GM12878 (cell line): ENCODE measurements around the gene COL23A1. TPM values are rescaled to one million over a fixed set of nuclear protein-coding genes. Genes with fewer than 3 reads are reported as not detected.

Experiments
- ATAC-seq: fragments of 200-7000 bp; cut with Tn5 transposase; 3 replicates; pipeline ENCODE4 v1.9.1; 2020; ENCODE audit warnings: mild to moderate bottlenecking, moderate library complexity
- BruUV-seq: library from RNA; stranded (reverse); fragments of 400-500 nt; replicated peaks from 2 replicates; lab custom pipeline; 2021; lab: Mats Ljungman, UMichigan
- CTCF ChIA-PET: fragments of 300-600 bp; sonication (Branson Sonifier 250); formaldehyde crosslinking; extraction: SDS; loops from one replicate; lab custom pipeline; 2021; ENCODE audit warnings: inconsistent platforms; lab: Yijun Ruan, JAX
- POLR2A ChIA-PET: fragments of 350-600 bp; formaldehyde crosslinking; extraction: SDS; loops from one replicate; lab custom pipeline; 2021; ENCODE audit warnings: inconsistent platforms; lab: Charles Lee
- RAD21 ChIA-PET: fragments of 300-600 bp; sonication (Branson Sonifier 250); formaldehyde crosslinking; loops from one replicate; lab custom pipeline; 2023; ENCODE audit warnings: antibody characterized with exemption; ENCODE audit not compliant: unreplicated experiment; lab: Charles Lee
- SMC1A ChIA-PET: fragments of 300-600 bp; sonication (Branson Sonifier 250); formaldehyde crosslinking; loops from one replicate; lab custom pipeline; 2023; ENCODE audit not compliant: unreplicated experiment, uncharacterized antibody; lab: Charles Lee
- DNase-seq: peaks from one replicate; pipeline ENCODE4 v3.0.0-alpha.2; 2011; ENCODE audit warnings: low read depth, low spot score
- FAIRE-seq: peaks from 3 replicates; lab custom pipeline; 2011; peaks lifted over from hg19 to GRCh38; lab: Jason Lieb, UNC
- H2AFZ ChIP-seq: 2 replicates; pipeline ENCODE4 v1.6.0; 2011; ENCODE audit warnings: low read depth, low read length, control low read depth; ENCODE audit not compliant: control insufficient read depth
- H3K27ac ChIP-seq: 2 replicates; pipeline ENCODE4 v1.5.1; 2011; ENCODE audit warnings: control low read depth; ENCODE audit not compliant: control insufficient read depth, insufficient read depth
- H3K27me3 ChIP-seq, 2 experiments: replicated peaks in 1 of 2; 2 replicates each; pipeline versions ENCODE4 v1.6.0 to v1.6.1; 2011; ENCODE audit warnings: low read length in 1 of 2; ENCODE audit not compliant: control insufficient read depth in 2 of 2, insufficient read depth in 2 of 2
- H3K36me3 ChIP-seq, 2 experiments: 2 replicates each; pipeline ENCODE4 v1.5.1; 2011; ENCODE audit warnings: low read length in 1 of 2; ENCODE audit not compliant: control insufficient read depth in 2 of 2, insufficient read depth in 2 of 2
- H3K4me1 ChIP-seq: 2 replicates; pipeline ENCODE4 v1.6.1; 2011; ENCODE audit warnings: mild to moderate bottlenecking, low read length, moderate library complexity, mixed read lengths; ENCODE audit not compliant: control insufficient read depth, insufficient read depth
- H3K4me2 ChIP-seq: 2 replicates; pipeline ENCODE4 v1.6.0; 2011; ENCODE audit warnings: control low read depth; ENCODE audit not compliant: control insufficient read depth, insufficient read depth
- H3K4me3 ChIP-seq: fragments of 200-600 bp; sonication (generic); 2 replicates; pipeline ENCODE4 v1.5.1; 2016
- H3K79me2 ChIP-seq: 2 replicates; pipeline ENCODE4 v1.6.0; 2011; ENCODE audit warnings: low read length; ENCODE audit not compliant: control insufficient read depth, insufficient read depth
- H3K9ac ChIP-seq: 2 replicates; pipeline ENCODE4 v1.8.0; 2011; ENCODE audit warnings: low read length, control low read depth, mixed read lengths; ENCODE audit not compliant: control insufficient read depth, insufficient read depth
- H3K9me3 ChIP-seq: replicated peaks from 3 replicates; pipeline ENCODE4 v1.5.1; 2011; ENCODE audit warnings: mild to moderate bottlenecking, low read length; ENCODE audit not compliant: control insufficient read depth, insufficient read depth
- H4K20me1 ChIP-seq: 2 replicates; pipeline ENCODE4 v1.6.0; 2011; ENCODE audit not compliant: control insufficient read depth, insufficient read depth
- BRCA1 ChIP-seq: IDR thresholded peaks from 2 replicates; pipeline ENCODE4 v1.6.1; 2011; ENCODE audit warnings: low read depth, low read length, improper control_type of control experiment
- EP300 ChIP-seq, 2 experiments: fragments of 150-350 bp in 1 of 2; IDR thresholded peaks; 2 replicates each; pipeline ENCODE4 v1.6.1; 2011 to 2012; ENCODE audit warnings: low read depth in 2 of 2, low read length in 2 of 2, borderline replicate concordance in 1 of 2, improper control_type of control experiment in 1 of 2, inconsistent platforms in 1 of 2; ENCODE audit not compliant: control insufficient read depth in 1 of 2
- FOS ChIP-seq: IDR thresholded peaks from 3 replicates; pipeline ENCODE4 v1.6.1; 2011; ENCODE audit warnings: borderline replicate concordance; ENCODE audit not compliant: insufficient read length; ENCODE audit errors: extremely low read depth
- FOXK2 ChIP-seq: fragments of 450-650 bp; IDR thresholded peaks from 2 replicates; pipeline ENCODE4 v1.6.1; 2017; ENCODE audit warnings: mild to moderate bottlenecking, moderate library complexity
- HDGF ChIP-seq: fragments of 450-650 bp; IDR thresholded peaks from 2 replicates; pipeline ENCODE4 v1.6.1; 2016; ENCODE audit warnings: antibody characterized with exemption
- HSF1 ChIP-seq: fragments of 150-350 bp; IDR thresholded peaks from 2 replicates; pipeline ENCODE4 v1.6.1; 2014; ENCODE audit warnings: mild to moderate bottlenecking, low read depth, low read length
- MEF2B ChIP-seq: fragments of 450-650 bp; IDR thresholded peaks from 2 replicates; pipeline ENCODE4 v1.6.1; 2018; ENCODE audit warnings: mild to moderate bottlenecking, moderate library complexity; ENCODE audit not compliant: partially characterized antibody, poor library complexity, severe bottlenecking
- NR2F1 ChIP-seq: fragments of 450-650 bp; conservative IDR thresholded peaks from 2 replicates; pipeline ENCODE4 v1.6.1; 2017; ENCODE audit warnings: mild to moderate bottlenecking
- PAX8 ChIP-seq: fragments of 450-650 bp; IDR thresholded peaks from 2 replicates; pipeline ENCODE4 v1.6.1; 2017; ENCODE audit warnings: mild to moderate bottlenecking, moderate library complexity
- PML ChIP-seq: IDR thresholded peaks from 2 replicates; pipeline ENCODE4 v1.6.1; 2012; ENCODE audit warnings: low read length, inconsistent platforms
- RELA ChIP-seq: fragments of 450-650 bp; IDR thresholded peaks from 2 replicates; pipeline ENCODE4 v1.8.0; 2014; ENCODE audit warnings: borderline replicate concordance; ENCODE audit not compliant: partially characterized antibody
- SMARCA5 ChIP-seq: fragments of 450-650 bp; IDR thresholded peaks from 2 replicates; pipeline ENCODE4 v1.6.1; 2017; ENCODE audit warnings: mild to moderate bottlenecking
- SPI1 ChIP-seq: IDR thresholded peaks from 2 replicates; pipeline ENCODE4 v1.6.1; 2011; ENCODE audit warnings: low read depth, mild to moderate bottlenecking, low read length, moderate library complexity, borderline replicate concordance; ENCODE audit not compliant: insufficient read depth
- YY1 ChIP-seq: IDR thresholded peaks from 2 replicates; pipeline ENCODE4 v1.6.1; 2011; ENCODE audit warnings: low read depth, mild to moderate bottlenecking, low read length
- ZSCAN29 ChIP-seq: fragments of 450-650 bp; IDR thresholded peaks from 2 replicates; pipeline ENCODE4 v1.6.1; 2017; ENCODE audit warnings: mild to moderate bottlenecking, moderate library complexity
- WGBS: methylation state at CpG from one replicate; pipeline ENCODE4 v1.1.6; 2016; ENCODE audit warnings: low lambda C conversion rate; ENCODE audit not compliant: insufficient replicate concordance, insufficient coverage; ENCODE audit errors: missing lambda C conversion rate; 5-methylcytosine and 5-hydroxymethylcytosine counted together
- in situ Hi-C: fragments of 300-500 bp; cut with MboI; formaldehyde crosslinking; loops from 9 replicates; pipeline ENCODE4 v1.14.3; 2018; ENCODE audit warnings: mixed read lengths
- intact Hi-C: fragments of 100-400 bp; cut with micrococcal nuclease; formaldehyde crosslinking; loops from one replicate; pipeline ENCODE4 v1.14.2; 2022; ENCODE audit not compliant: unreplicated experiment
- polyA plus RNA-seq, 11 experiments: library from polyadenylated mRNA; depleted of rRNA in 4 of 11; unstranded in 6 of 11; stranded (reverse) in 5 of 11; fragments of >200 nt; fragmentation: Nextera tagmentation in 4 of 11; fragmentation: Illumina TruSeq in 1 of 11; extraction: Ambion mirVana in 4 of 11; extraction: Trizol in 1 of 11; gene quantifications; 1 replicate in 1 of 11; 2 replicates in 10 of 11; pipeline versions ENCODE4 v1.2.1 to v1.2.3, GENCODE V29; 2011 to 2016; ENCODE audit warnings: inconsistent platforms in 2 of 11, missing spikeins in 2 of 11, low read depth in 1 of 11
- total RNA-seq, 4 experiments: library from RNA; depleted of rRNA in 3 of 4; stranded (reverse); fragments of >200 nt in 3 of 4; fragmentation: Illumina TruSeq in 1 of 4; extraction: Trizol in 1 of 4; gene quantifications; 2 replicates each; pipeline versions ENCODE4 v1.2.1 to v1.2.3, GENCODE V29; 2013 to 2021

COL23A1 gene
- total and polyA plus RNA-seq, 10 of the 15 experiments (the other 5 are each of a cell fraction or from before 2014, with no cell fraction given) = 0.03 to 0.83 (median 0.09) TPM; not detected in 5

- Histone ChIP-seq H3K4me1 (peaks cover 11% of the 10 kb centered on the region), H3K4me3 (peak overlapping the region; percentile 50; the same call in 1 of the 2 replicates), H3K27ac (peak overlapping the region; percentile 72), H3K79me2 (peaks cover 4% of the 10 kb centered on the region), H3K9ac (peak overlapping the region; percentile 56; the same call in 1 of the 2 replicates), H2AFZ (no peak overlapping the region), H3K9me3 (no peaks in the 10 kb centered on the region; the same call in 1 of the 3 replicates), H3K4me2 (peak overlapping the region; percentile 84), H3K27me3 (no peaks in the 10 kb centered on the region), H3K36me3 (no peaks in the 10 kb centered on the region), H4K20me1 (no peaks in the 10 kb centered on the region)
- no TSS peak for BruUV-seq
- CTCF ChIA-PET = no interaction called here
- no peak for FAIRE-seq
- peak; percentile 44; the same call in 1 of the 2 replicates for TF ChIP-seq SPI1
- peak; percentile 89 for TF ChIP-seq MEF2B
- no peak for TF ChIP-seq PAX8
- TF ChIP-seq NR2F1 = no peak
- in situ Hi-C loops = no loop called here
- ATAC-seq = peak; percentile 61
- RAD21 ChIA-PET = no interaction called here
- SMC1A ChIA-PET = no interaction called here
- POLR2A ChIA-PET = no interaction called here
- WGBS = 38% methylated on average over 14 of the region's 14 CpGs
- DNase-seq = no peak
- intact Hi-C loops = loop anchor here (5.0 kb wide), 1 partner anchor 41 kb away; no protein-coding TSS in a partner anchor
These were observed 267.3 kb downstream of the COL23A1 start for GRCh38 chr5:178322736-178323540.

GRCh38 chr5:178320281-178320855 is 269.8 kb downstream of the COL23A1 start:
- no peak for FAIRE-seq
- no peak overlapping the region for H3K9ac ChIP-seq
- no peak for TF ChIP-seq PML
- TF ChIP-seq HDGF = no peak
- no peak for TF ChIP-seq RELA
- no peak for TF ChIP-seq HSF1
- TF ChIP-seq FOXK2 = no peak
- TF ChIP-seq YY1 = no peak
- no peak for TF ChIP-seq BRCA1
- TF ChIP-seq SMARCA5 = no peak
- no peak for TF ChIP-seq FOS
- TF ChIP-seq ZSCAN29 = no peak
- TF ChIP-seq EP300 (IDR thresholded peaks at IDR 0.05; ENCODE audit: borderline replicate concordance in 1 of 2, control insufficient read depth in 1 of 2, low read depth in 2 of 2, low read length in 2 of 2) = no peak
- TF ChIP-seq, all 136 proteins: peak for 0
- H3K27ac ChIP-seq = no peak overlapping the region
- ATAC-seq (no peak), DNase-seq (no peak)
- BruUV-seq = no TSS peak
- H3K4me1 ChIP-seq = peaks cover 11% of the 10 kb centered on the region
- H3K36me3 ChIP-seq = no peaks in the 10 kb centered on the region
- intact Hi-C loops = loop anchor here (5.0 kb wide), 1 partner anchor 38 kb away; no protein-coding TSS in a partner anchor
- WGBS = 36% methylated on average over 16 of the region's 18 CpGs
- in situ Hi-C loops = no loop called here
- H4K20me1 ChIP-seq = no peaks in the 10 kb centered on the region
- H3K4me2 ChIP-seq = no peak overlapping the region
- ChIA-PET POLR2A (no interaction called here), CTCF (no interaction called here), SMC1A (no interaction called here), RAD21 (no interaction called here)
- H3K27me3 ChIP-seq = no peaks in the 10 kb centered on the region
- peaks cover 4% of the 10 kb centered on the region for H3K79me2 ChIP-seq
- no peak overlapping the region for H2AFZ ChIP-seq
- H3K4me3 ChIP-seq = no peak overlapping the region
- H3K9me3 ChIP-seq = peaks cover 2% of the 10 kb centered on the region; the same call in 2 of the 3 replicates
